GM19099 (cell line): ENCODE data around the gene DMRTC2.

Source experiments
- POLR2A ChIP-seq: IDR thresholded peaks from 3 replicates; pipeline ENCODE4 v1.6.1; 2011; ENCODE audit warnings: low read depth; ENCODE audit not compliant: insufficient read length; ENCODE audit errors: extremely low read depth

Gene DMRTC2

GRCh38 chr19:41845001-41845050, at the start of gene DMRTC2:
Gene DMRTC2, plus strand, starts transcription at chr19:41845042. Its CDS starts 2,387 bp downstream, at chr19:41847429.
- no peak for TF ChIP-seq POLR2A

- no peak for TF ChIP-seq POLR2A
Observed at GRCh38 chr19:41796362-41796761, 48.5 kb upstream of the DMRTC2 start, which contains the start of gene CEACAM3. Gene CEACAM3, plus strand, starts transcription at chr19:41796587. Its CDS starts 91 bp downstream, at chr19:41796678.

DNA sequence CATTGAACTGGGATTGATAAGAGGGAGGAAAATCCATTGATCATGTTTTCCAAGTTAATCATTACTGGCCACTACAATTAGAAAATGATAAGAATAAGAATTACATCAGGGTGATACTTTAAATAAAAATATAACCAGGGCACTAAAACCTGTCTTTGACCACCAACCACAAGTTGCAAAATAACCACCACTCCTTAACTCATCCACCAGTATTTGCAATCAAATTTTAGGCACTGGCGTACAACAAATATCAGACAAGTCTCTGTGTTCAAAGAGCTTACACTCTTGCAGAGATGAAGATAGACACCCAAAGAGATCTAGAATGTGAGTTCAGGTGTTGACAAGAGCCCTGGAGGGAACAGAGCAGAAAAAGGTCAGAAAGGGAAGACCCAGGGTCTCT, 47.9 kb upstream of the DMRTC2 start:
- no peak for TF ChIP-seq POLR2A

- no peak for TF ChIP-seq POLR2A
Observed at GRCh38 chr19:41799444-41800000, 45.3 kb upstream of the DMRTC2 start.

- no peak for TF ChIP-seq POLR2A
Observed at GRCh38 chr19:41801031-41801430, 43.8 kb upstream of the DMRTC2 start.

DNA sequence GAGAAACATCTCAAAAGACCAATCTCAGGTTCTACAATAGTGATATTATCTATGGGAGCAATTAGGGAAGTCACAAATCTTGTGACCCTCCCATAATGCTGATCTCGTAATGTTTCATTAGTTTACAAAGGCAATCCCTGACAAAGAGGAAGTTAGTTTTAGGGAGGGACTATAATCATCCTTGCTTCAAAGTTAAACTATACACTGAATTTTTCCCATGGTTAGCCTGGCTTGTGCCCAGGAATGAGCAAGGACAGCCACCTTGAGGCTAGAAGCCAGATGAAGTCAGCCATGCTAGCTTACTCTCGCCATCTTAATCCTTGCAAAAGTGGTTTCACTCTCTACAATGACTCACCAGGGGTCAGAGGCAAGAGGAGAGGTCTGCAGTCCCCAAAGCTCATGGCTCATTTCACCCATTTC, 43.0 kb upstream of the DMRTC2 start:
- no peak for TF ChIP-seq POLR2A

- TF ChIP-seq POLR2A, result no peak
Observed at GRCh38 chr19:41802770-41803169, 42.1 kb upstream of the DMRTC2 start.

GRCh38 chr19:41804336-41804735, 40.5 kb upstream of the DMRTC2 start:
- TF ChIP-seq POLR2A, result no peak

DNA sequence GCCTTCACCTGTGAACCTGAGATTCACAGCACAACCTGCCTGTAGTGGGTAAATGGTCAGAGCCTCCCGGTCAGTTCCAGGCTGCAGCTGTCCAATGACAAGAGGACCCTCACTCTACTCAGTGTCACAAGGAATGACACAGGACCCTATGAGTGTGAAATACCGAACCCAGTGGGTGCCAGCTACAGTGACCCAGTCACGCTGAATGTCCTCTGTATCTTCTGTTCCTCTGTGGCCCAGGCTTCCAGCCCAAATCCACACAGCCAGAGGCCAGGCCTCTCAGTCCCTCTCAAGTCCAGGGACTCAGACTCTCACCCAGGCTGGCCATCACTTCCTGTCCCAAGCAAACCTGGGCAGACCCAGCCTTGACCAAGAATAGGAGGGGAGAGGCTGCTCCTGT, 37.7 kb upstream of the DMRTC2 start:
- TF ChIP-seq POLR2A, result no peak

DNA sequence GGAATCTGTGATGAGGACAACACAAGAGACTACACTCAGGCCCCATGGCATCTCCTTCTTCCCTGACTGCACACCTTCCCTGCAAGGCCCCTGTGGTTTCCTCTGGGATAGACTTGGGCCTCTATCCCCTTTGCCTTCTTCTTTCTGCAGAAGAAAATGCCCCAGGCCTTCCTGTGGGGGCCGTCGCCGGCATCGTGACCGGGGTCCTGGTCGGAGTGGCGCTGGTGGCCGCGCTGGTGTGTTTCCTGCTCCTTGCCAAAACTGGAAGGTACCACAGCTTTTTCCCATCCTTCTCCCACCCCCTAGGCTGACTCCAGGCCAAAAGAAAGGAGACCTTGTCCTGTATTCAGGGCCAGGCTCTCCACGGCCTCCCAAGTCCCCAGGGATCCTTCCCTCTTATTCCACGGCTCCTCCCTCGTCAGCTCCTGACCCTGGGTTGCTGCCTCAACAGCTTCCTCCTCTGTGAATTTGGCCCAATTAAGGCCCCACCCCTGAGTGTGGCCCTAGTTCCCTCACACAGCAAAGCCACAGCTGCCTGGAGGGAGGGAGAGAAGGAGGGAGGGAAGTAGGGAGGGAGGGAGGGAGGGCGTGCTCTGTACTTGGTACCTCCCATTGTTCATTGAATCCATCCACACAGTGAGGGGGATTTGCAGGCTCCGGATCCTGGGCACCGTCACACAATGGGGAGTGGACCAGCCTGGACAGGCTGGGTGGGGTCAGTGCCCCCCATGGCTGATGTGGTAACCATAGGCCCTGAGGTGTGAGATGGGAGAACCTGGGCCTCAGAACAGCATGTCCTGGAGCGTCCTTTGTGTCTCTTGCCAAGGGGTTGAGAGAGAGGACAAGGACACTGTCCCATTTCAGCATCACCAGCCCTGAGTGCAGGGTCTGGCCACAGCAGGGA, 35.9 kb upstream of the DMRTC2 start:
- TF ChIP-seq POLR2A, result no peak

GRCh38 chr19:41810301-41810700, 34.5 kb upstream of the DMRTC2 start:
- TF ChIP-seq POLR2A, result no peak

DNA sequence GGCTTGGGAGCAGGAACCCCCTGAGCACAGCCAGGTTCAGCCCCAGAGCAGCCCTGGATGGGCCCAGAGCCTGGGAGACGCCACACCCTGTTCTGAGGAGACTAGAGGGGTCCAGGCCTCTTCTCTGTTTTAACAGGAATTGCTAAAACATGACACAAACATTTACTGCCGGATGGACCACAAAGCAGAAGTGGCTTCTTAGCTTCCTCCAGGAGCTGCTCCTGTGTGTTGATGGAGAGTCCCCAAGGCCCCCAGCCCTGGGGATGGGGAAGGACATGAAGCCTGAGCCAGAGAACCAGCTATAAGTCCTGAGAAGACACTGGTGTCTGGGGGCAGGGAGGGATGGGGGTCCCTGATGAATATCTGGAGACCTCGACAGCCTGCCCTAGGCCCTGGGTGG, 33.8 kb upstream of the DMRTC2 start:
- TF ChIP-seq POLR2A, result no peak

GRCh38 chr19:41811981-41812380, 32.9 kb upstream of the DMRTC2 start:
- no peak for TF ChIP-seq POLR2A

GRCh38 chr19:41813911-41814310, 30.9 kb upstream of the DMRTC2 start:
- TF ChIP-seq POLR2A, result no peak

- TF ChIP-seq POLR2A, result no peak
Observed at GRCh38 chr19:41815301-41815700, 29.5 kb upstream of the DMRTC2 start.

- no peak for TF ChIP-seq POLR2A
Observed at GRCh38 chr19:41816761-41817160, 28.1 kb upstream of the DMRTC2 start.
